Psoas muscle (tissue), 8 donors: ENCODE measurements around the gene SPAG16. TPM values are rescaled to one million over a fixed set of nuclear protein-coding genes. Genes with fewer than 3 reads are reported as not detected.

Experiments used
- ATAC-seq, 4 donors: fragments of 200-7000 bp; cut with Tn5 transposase; one replicate each; pipeline ENCODE4 v1.9.1; 2020; ENCODE audit warnings: moderate library complexity in 3 of 4, mild to moderate bottlenecking in 2 of 4
- DNase-seq, 2 donors: peaks; one replicate each; pipeline ENCODE4 v3.0.0-alpha.2; 2020
- H3K27ac ChIP-seq: fragments of 200-600 bp; one replicate; pipeline ENCODE4 v1.8.0; 2022
- H3K27me3 ChIP-seq, 3 donors: fragments of 200-600 bp in 1 of 3; one replicate each; pipeline versions ENCODE4 v1.6.1 to v1.8.0; 2013 to 2022; ENCODE audit warnings: low read length in 2 of 3, mild to moderate bottlenecking in 2 of 3, moderate library complexity in 1 of 3; ENCODE audit not compliant: insufficient read depth in 3 of 3
- H3K36me3 ChIP-seq, 2 donors: fragments of 200-600 bp in 1 of 2; one replicate each; pipeline versions ENCODE4 v1.6.1 to v1.8.0; 2013 to 2022; ENCODE audit warnings: low read depth in 1 of 2, mild to moderate bottlenecking in 1 of 2, moderate library complexity in 1 of 2; ENCODE audit not compliant: insufficient read depth in 1 of 2
- H3K4me1 ChIP-seq: fragments of 200-600 bp; one replicate; pipeline ENCODE4 v1.8.0; 2022
- H3K4me3 ChIP-seq: fragments of 200-600 bp; one replicate; pipeline ENCODE4 v1.8.0; 2022; ENCODE audit warnings: mild to moderate bottlenecking
- H3K9me3 ChIP-seq: fragments of 200-600 bp; one replicate; pipeline ENCODE4 v1.8.0; 2022
- WGBS, 3 donors: extraction: QIAGEN DNeasy Blood & Tissue Kit; methylation state at CpG; one replicate each; pipeline versions ENCODE4 v1.1.6 to v1.1.7; 2013; 5-methylcytosine and 5-hydroxymethylcytosine counted together
- intact Hi-C, 2 donors: fragments of 100-400 bp; cut with DNase I; formaldehyde crosslinking; loops; one replicate each; pipeline versions ENCODE4 v1.11.0 to v1.14.2; 2022
- polyA plus RNA-seq, 3 donors: library from polyadenylated mRNA; stranded (reverse); fragments of 200-250 nt; gene quantifications; one replicate each; pipeline ENCODE4 v1.2.3, GENCODE V29; 2013
- total RNA-seq, 4 donors: library from RNA; stranded (reverse); fragmentation: NEBNext Ultra II Directional in 2 of 4; extraction: Animal tissue kit (Norgen Biotek cat#: 25700) in 2 of 4; gene quantifications; one replicate each; pipeline versions ENCODE4 v1.2.1 to v1.2.4, GENCODE V29; 2021 to 2023
- TF ChIP-seq, protein P1 (sequence below): fragments of 200-600 bp; IDR thresholded peaks from one replicate; pipeline ENCODE4 v1.8.0; 2022; ENCODE audit warnings: antibody characterized with exemption
- donor health status: healthy with polysubstance abuse.
- donor health status: DM: no; HTN: no; CAD: no; lungs with moderate emphysema.
- donor health status: Bipolar disorder and iron deficiency.
- donor health status: healthy.
- donor health status: DM: yes; HTN: yes; CAD: no.
- donor health status: DM: no; HTN: no; CAD: no.
- donor health status: DM: no; HTN: no; CAD: no.
- donor health status: DM: yes; HTN: yes; CAD: no.

Gene SPAG16
- total and polyA plus RNA-seq, 7 donors: 1.6 to 8.7 (median 4.3) TPM

DNA sequence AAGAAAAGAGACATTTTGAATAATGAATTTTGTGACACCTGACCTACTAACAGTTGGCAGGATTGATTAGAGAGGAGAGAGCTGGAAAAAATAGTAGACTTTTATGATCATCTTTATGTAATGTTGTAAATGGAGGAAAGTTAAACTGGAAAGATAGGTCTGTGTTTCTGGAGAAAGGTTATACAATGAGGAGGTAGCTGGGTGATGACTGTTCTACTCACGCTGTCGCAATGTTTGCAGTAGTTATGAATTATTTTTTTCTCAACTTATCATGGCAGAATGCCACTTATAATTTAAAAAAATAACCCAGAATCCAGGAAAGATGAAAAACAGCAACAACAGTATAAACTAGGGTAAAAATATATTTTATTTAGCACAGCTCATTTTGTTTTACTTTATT is 364.9 kb downstream of the SPAG16 start:
- intact Hi-C loops: no loop called here
- TF ChIP-seq, protein P1, sequence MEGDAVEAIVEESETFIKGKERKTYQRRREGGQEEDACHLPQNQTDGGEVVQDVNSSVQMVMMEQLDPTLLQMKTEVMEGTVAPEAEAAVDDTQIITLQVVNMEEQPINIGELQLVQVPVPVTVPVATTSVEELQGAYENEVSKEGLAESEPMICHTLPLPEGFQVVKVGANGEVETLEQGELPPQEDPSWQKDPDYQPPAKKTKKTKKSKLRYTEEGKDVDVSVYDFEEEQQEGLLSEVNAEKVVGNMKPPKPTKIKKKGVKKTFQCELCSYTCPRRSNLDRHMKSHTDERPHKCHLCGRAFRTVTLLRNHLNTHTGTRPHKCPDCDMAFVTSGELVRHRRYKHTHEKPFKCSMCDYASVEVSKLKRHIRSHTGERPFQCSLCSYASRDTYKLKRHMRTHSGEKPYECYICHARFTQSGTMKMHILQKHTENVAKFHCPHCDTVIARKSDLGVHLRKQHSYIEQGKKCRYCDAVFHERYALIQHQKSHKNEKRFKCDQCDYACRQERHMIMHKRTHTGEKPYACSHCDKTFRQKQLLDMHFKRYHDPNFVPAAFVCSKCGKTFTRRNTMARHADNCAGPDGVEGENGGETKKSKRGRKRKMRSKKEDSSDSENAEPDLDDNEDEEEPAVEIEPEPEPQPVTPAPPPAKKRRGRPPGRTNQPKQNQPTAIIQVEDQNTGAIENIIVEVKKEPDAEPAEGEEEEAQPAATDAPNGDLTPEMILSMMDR: no peak
- no peak overlapping the region for H3K27ac ChIP-seq
- H3K9me3 ChIP-seq: no peaks in the 10 kb centered on the region
- H3K4me1 ChIP-seq: no peaks in the 10 kb centered on the region
- H3K36me3 ChIP-seq: no peaks in the 10 kb centered on the region
- H3K4me3 ChIP-seq: no peak overlapping the region
- H3K27me3 ChIP-seq: no peaks in the 10 kb centered on the region
- ATAC-seq (no peak), DNase-seq (no peak)
- WGBS, 3 donors: 86 to 88% (median 87%) methylated on average over 2 of the region's 2 CpGs

DNA sequence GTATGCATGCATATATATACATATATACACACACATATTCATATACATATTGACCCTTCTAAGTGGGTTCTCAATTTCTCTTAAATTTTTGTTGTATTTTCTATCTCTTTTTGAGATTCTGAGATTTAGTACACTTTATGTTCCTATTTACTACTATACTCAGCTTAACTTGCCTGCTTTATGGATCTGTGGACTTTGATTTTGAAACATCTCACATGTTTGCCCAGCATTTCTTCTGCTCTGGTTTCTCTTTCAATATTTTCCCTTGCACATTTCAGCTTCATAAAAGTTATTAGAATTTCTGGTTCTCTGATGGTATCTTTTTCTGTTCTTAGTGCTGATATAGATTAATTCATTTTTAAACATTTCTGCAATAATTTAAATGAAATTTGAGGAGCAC is 380.6 kb downstream of the SPAG16 start:
- H3K36me3 ChIP-seq: no peaks in the 10 kb centered on the region
- H3K4me1 ChIP-seq: no peaks in the 10 kb centered on the region
- DNase-seq: no peak
- H3K9me3 ChIP-seq: peaks cover 15% of the 10 kb centered on the region
- no peak overlapping the region for H3K27ac ChIP-seq
- no peak overlapping the region for H3K4me3 ChIP-seq
- intact Hi-C loops: no loop called here
- TF ChIP-seq, protein P1: no peak
- no peaks in the 10 kb centered on the region for H3K27me3 ChIP-seq
- no peak for ATAC-seq

DNA sequence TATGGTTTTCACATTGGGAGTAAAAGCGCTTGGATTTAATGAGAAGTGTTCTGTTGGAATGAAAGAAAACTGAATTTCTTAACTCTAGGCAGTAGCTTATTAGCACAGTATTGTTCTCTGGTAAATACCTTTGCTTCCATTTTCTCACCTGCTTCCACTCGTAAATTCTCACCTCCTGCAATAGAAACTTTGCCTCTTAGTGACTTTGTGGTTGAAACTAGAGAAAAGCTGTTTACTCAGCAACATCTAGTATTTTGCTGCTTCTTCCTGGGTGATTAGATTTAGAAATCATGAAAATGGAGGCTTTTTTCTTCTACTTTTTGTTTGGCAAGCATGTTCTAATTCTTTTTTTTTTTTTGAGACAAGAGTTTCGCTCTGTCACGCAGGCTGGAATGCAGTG is 385.4 kb downstream of the SPAG16 start:
- Histone ChIP-seq H3K27me3 (no peaks in the 10 kb centered on the region), H3K4me3 (no peak overlapping the region), H3K36me3 (no peaks in the 10 kb centered on the region), H3K9me3 (peaks cover 8% of the 10 kb centered on the region), H3K27ac (no peak overlapping the region), H3K4me1 (no peaks in the 10 kb centered on the region)
- 74 to 80% (median 75%) methylated on average over 4 of the region's 4 CpGs for WGBS, 3 donors
- ATAC-seq (no peak), DNase-seq (no peak)
- intact Hi-C loops: no loop called here
- TF ChIP-seq, protein P1: no peak

DNA sequence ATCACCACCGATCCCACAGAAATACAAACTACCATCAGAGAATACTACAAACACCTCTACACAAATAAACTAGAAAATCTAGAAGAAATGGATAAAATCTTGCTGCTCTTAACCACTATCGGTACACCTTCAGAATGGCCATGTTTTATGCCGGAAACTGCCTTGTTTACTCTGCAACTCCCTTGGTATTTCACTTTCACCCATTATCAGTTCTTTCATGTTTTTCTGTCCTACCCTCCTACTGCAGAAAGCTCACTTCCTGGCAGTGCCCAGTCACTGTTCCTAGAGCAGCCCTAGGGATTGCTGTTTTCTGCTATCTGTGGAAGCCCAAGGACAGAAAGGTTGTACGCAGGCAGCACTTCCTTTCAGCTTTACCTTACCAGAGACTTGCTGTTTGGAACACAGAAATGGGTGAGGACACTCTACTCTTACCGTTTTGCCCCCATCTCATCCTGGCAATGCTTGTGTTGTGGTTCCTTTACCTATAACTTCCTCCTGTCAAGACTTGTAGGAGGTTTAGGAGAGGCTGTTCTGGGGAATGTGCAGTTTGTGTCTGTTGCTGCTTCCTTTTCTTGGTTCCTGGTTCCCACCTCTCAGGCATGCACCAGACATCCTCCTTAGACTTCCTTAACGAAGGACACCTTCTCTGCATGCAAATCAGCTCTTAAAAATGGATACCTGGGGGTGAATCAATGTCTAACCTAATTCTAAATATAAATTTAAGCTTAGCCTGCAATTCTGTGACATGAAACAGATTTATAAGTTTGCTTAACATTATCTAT is 394.4 kb downstream of the SPAG16 start:
- Histone ChIP-seq H3K9me3 (no peaks in the 10 kb centered on the region), H3K4me1 (no peaks in the 10 kb centered on the region), H3K27ac (no peak overlapping the region), H3K36me3 (no peaks in the 10 kb centered on the region), H3K27me3 (no peaks in the 10 kb centered on the region), H3K4me3 (no peak overlapping the region)
- intact Hi-C loops: no loop called here
- DNase-seq (no peak), ATAC-seq (no peak)
- 62 to 70% (median 66%) methylated on average over 5 to 6 of the region's 6 CpGs for WGBS, 3 donors
- TF ChIP-seq, protein P1: no peak

DNA sequence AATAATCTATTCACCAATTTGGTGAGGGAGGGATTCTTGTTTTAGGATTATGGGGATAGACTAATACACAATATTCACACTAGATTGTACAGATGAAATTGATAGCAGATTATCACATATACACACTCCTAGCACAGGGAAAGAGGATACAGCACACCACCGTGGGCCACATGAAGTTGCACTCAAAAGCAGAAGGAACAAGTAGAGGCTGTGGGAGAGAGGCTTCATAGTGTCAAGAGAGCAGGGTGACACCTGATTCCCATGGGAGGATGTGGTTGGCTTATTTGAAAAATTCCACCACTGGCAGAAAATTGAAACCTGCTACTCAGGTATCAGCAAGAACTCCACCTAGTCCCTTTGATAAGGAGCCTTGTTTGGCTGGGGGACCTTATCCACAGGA is 395.6 kb downstream of the SPAG16 start:
- ATAC-seq: no peak
- no peak overlapping the region for H3K27ac ChIP-seq
- no peaks in the 10 kb centered on the region for H3K4me1 ChIP-seq
- intact Hi-C loops: no loop called here
- H3K36me3 ChIP-seq: no peaks in the 10 kb centered on the region
- no peak for DNase-seq
- TF ChIP-seq, protein P1: no peak
- WGBS, 3 donors: 41 to 58% (median 57%) methylated on average over 1 of the region's 1 CpG
- no peaks in the 10 kb centered on the region for H3K27me3 ChIP-seq
- H3K4me3 ChIP-seq: no peak overlapping the region
- no peaks in the 10 kb centered on the region for H3K9me3 ChIP-seq
